ENCODE data around the gene CAMK2D.

CAMK2D gene

GRCh38 chr4:113790478-113790877 lies 28.9 kb upstream of the CAMK2D start:
- peaks cover 0 to 1% (median 0%) of the 10 kb centered on the region in 4 donors for H3K4me1 ChIP-seq
- no peaks in the 10 kb centered on the region for H3K27me3 ChIP-seq
- intact Hi-C loops (cut with DNase I; ENCODE audit: low total_unique reads) = no loop called here
- no peak overlapping the region for H3K27ac ChIP-seq
- H3K36me3 ChIP-seq = no peaks in the 10 kb centered on the region
- DNase-seq = no peak
- H3K9me3 ChIP-seq = peaks cover 0 to 20% (median 0%) of the 10 kb centered on the region in 3 donors
- TF ChIP-seq, protein P1, sequence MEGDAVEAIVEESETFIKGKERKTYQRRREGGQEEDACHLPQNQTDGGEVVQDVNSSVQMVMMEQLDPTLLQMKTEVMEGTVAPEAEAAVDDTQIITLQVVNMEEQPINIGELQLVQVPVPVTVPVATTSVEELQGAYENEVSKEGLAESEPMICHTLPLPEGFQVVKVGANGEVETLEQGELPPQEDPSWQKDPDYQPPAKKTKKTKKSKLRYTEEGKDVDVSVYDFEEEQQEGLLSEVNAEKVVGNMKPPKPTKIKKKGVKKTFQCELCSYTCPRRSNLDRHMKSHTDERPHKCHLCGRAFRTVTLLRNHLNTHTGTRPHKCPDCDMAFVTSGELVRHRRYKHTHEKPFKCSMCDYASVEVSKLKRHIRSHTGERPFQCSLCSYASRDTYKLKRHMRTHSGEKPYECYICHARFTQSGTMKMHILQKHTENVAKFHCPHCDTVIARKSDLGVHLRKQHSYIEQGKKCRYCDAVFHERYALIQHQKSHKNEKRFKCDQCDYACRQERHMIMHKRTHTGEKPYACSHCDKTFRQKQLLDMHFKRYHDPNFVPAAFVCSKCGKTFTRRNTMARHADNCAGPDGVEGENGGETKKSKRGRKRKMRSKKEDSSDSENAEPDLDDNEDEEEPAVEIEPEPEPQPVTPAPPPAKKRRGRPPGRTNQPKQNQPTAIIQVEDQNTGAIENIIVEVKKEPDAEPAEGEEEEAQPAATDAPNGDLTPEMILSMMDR (IDR thresholded peaks at IDR 0.05) = no peak
- no peak overlapping the region for H3K4me3 ChIP-seq

GRCh38 chr4:113788888-113789287 lies 27.4 kb upstream of the CAMK2D start:
- Histone ChIP-seq H3K27me3 (no peaks in the 10 kb centered on the region), H3K4me1 (peaks cover 0 to 13% (median 7%) of the 10 kb centered on the region in 4 donors), H3K36me3 (no peaks in the 10 kb centered on the region), H3K4me3 (no peak overlapping the region), H3K27ac (no peak overlapping the region), H3K9me3 (peaks cover 0 to 20% (median 0%) of the 10 kb centered on the region in 3 donors)
- intact Hi-C loops (cut with DNase I; ENCODE audit: low total_unique reads) = loop anchor here (10.0 kb wide), 1 partner anchor 286 kb away; no protein-coding TSS in a partner anchor
- no peak for DNase-seq
- TF ChIP-seq, protein P1 (IDR thresholded peaks at IDR 0.05) = no peak

- TF ChIP-seq, protein P1 (IDR thresholded peaks at IDR 0.05) = no peak
- Histone ChIP-seq H3K27ac (no peak overlapping the region), H3K36me3 (no peaks in the 10 kb centered on the region), H3K4me1 (peaks cover 0 to 13% (median 7%) of the 10 kb centered on the region in 4 donors), H3K27me3 (no peaks in the 10 kb centered on the region), H3K9me3 (peaks cover 0 to under 1% (median 0%) of the 10 kb centered on the region in 3 donors), H3K4me3 (no peak overlapping the region)
- no peak for DNase-seq
- intact Hi-C loops (cut with DNase I; ENCODE audit: low total_unique reads) = loop anchor here (10.0 kb wide), 1 partner anchor 289 kb away; no protein-coding TSS in a partner anchor
Measured at GRCh38 chr4:113785781-113786180, 24.2 kb upstream of the CAMK2D start.

DNA sequence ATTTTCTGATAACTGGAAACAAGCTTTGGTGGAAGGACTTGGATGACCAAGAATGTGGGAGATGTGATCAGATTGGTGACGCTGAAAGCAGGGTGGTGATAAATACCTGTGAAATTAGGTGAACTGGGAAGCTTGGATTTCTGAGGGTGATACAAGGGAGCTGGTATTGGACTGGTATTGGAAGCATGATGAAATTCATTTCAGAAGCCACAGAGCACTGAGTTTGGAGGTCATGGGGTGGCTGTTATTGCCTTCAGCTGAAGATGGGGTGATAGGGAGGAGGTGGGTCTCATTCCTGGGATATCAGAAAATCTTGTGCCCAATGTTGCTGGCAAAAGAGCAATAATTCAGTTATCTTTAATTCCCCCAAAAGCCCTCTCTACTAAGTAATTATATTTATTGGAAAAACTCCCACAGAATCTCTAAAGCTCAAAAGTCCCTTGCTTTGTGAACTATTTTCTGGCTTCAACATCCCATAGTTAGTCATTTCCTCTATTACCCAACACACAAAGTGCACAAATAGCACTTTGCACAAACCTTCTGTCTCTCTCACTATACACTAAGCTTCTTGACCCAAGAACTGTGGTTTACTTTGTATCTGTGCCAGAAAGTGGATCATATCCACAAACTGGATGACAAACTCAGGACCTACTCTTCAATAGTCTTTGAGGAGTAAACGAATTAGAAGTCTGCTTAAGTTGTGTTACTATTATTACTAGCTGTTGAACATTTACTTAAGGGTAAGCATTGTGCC lies 23.1 kb upstream of the CAMK2D start:
- TF ChIP-seq, protein P1 (IDR thresholded peaks at IDR 0.05) = no peak
- intact Hi-C loops (cut with DNase I; ENCODE audit: low total_unique reads) = loop anchor here (10.0 kb wide), 1 partner anchor 290 kb away; no protein-coding TSS in a partner anchor
- Histone ChIP-seq H3K27me3 (no peaks in the 10 kb centered on the region), H3K36me3 (no peaks in the 10 kb centered on the region), H3K4me3 (no peak overlapping the region), H3K27ac (peak overlapping the region in 1 of 2 donors; percentile 3), H3K9me3 (no peaks in the 10 kb centered on the region), H3K4me1 (peaks cover 0 to 13% (median 7%) of the 10 kb centered on the region in 4 donors)
- no peak for DNase-seq

DNA sequence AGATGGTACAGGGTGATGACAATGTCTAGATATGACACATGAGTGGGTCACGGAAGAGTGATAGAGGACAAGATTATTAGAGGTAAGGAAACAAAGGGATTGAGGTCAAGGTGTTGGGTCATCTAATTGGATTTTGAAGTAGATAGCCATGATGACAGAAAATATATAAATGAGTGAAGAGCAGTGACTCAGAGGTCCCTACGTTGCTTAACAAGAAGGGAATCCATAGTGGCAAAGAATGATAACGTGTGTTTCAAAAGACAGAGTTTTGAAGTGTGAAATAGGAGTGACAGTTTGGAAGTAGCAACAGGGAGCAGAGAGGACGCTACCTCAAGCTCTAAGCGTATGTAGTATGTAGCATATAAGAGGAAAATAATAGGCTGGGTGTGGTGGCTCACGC lies 22.2 kb upstream of the CAMK2D start:
- Histone ChIP-seq H3K4me3 (no peak overlapping the region), H3K4me1 (peaks cover 0 to 13% (median 7%) of the 10 kb centered on the region in 4 donors), H3K27me3 (no peaks in the 10 kb centered on the region), H3K27ac (no peak overlapping the region), H3K9me3 (no peaks in the 10 kb centered on the region), H3K36me3 (no peaks in the 10 kb centered on the region)
- TF ChIP-seq, protein P1 (IDR thresholded peaks at IDR 0.05) = no peak
- intact Hi-C loops (cut with DNase I; ENCODE audit: low total_unique reads) = loop anchor here (10.0 kb wide), 1 partner anchor 291 kb away; no protein-coding TSS in a partner anchor
- DNase-seq = no peak
